T-cell (primary cell): ENCODE results near the gene PRRC1. TPM values are rescaled to one million over a fixed set of nuclear protein-coding genes. Genes with fewer than 3 reads are reported as not detected.

ENCODE experiments used
- ATAC-seq, 4 experiments: fragments of 200-7000 bp in 3 of 4; fragments of 150-1000 bp in 1 of 4; cut with Tn5 transposase; replicated peaks in 1 of 4; 1 replicate in 3 of 4; 2 replicates in 1 of 4; pipeline ENCODE4 v1.10.0; 2021; ENCODE audit warnings: moderate library complexity in 3 of 4, mild to moderate bottlenecking in 2 of 4, moderate number of reproducible peaks in 1 of 4
- CTCF ChIA-PET, 2 donors: fragments of 300-600 bp; sonication (Branson Sonifier 250); formaldehyde crosslinking; loops; one replicate each; lab custom pipeline; 2022; ENCODE audit warnings: antibody characterized with exemption in 2 of 2; lab: Charles Lee
- POLR2A ChIA-PET, 2 donors: fragments of 300-600 bp; sonication (Branson Sonifier 250); formaldehyde crosslinking; loops; one replicate each; lab custom pipeline; 2022; ENCODE audit warnings: antibody characterized with exemption in 2 of 2; lab: Charles Lee
- DNase-seq, 35 experiments: peaks; one replicate each; pipeline versions ENCODE4 v3.0.0 to v3.0.0-alpha.2; 2013 to 2023
- H3K27ac ChIP-seq: one replicate; pipeline ENCODE4 v1.5.1; 2013; ENCODE audit warnings: low read length
- H3K27me3 ChIP-seq, 2 experiments: replicated peaks in 1 of 2; 1 replicate in 1 of 2; 2 replicates in 1 of 2; pipeline versions ENCODE4 v1.6.1 to v1.7.0; 2013; ENCODE audit warnings: low read length in 1 of 2, mixed read lengths in 1 of 2; ENCODE audit not compliant: control insufficient read depth in 2 of 2, insufficient read depth in 2 of 2; ENCODE audit errors: extremely low read depth in 1 of 2
- H3K36me3 ChIP-seq, 2 donors: 1 replicate in 1 of 2; 2 replicates in 1 of 2; pipeline versions ENCODE4 v1.6.1 to v1.7.0; 2013; ENCODE audit warnings: low read length in 1 of 2; ENCODE audit not compliant: control insufficient read depth in 2 of 2, insufficient read depth in 1 of 2; ENCODE audit errors: extremely low read depth in 1 of 2
- H3K4me1 ChIP-seq, 2 experiments: 1 replicate in 1 of 2; 2 replicates in 1 of 2; pipeline versions ENCODE4 v1.6.1 to v1.7.0; 2013; ENCODE audit warnings: low read length in 2 of 2, mixed read lengths in 1 of 2; ENCODE audit not compliant: insufficient read depth in 2 of 2, control insufficient read depth in 1 of 2; ENCODE audit errors: extremely low read depth in 1 of 2
- H3K4me3 ChIP-seq, 2 donors: 1 replicate in 1 of 2; 2 replicates in 1 of 2; pipeline versions ENCODE4 v1.5.1 to v1.7.0; 2013; ENCODE audit warnings: mild to moderate bottlenecking in 2 of 2, low read length in 1 of 2, moderate library complexity in 1 of 2; ENCODE audit not compliant: control insufficient read depth in 1 of 2; ENCODE audit errors: extremely low read depth in 1 of 2
- H3K9me3 ChIP-seq: 2 replicates; pipeline ENCODE4 v1.7.0; 2013
- H3K27ac Mint-ChIP-seq, 2 donors: one replicate each; pipeline ENCODE4 v1.8.0; 2020 to 2021; ENCODE audit warnings: mild to moderate bottlenecking in 2 of 2, mixed read lengths in 2 of 2
- H3K27me3 Mint-ChIP-seq, 2 donors: one replicate each; pipeline ENCODE4 v1.8.0; 2021 to 2022; ENCODE audit warnings: mixed read lengths in 2 of 2
- H3K36me3 Mint-ChIP-seq: one replicate; pipeline ENCODE4 v1.8.0; 2021; ENCODE audit warnings: mixed read lengths
- H3K4me1 Mint-ChIP-seq, 3 donors: one replicate each; pipeline ENCODE4 v1.8.0; 2020 to 2022; ENCODE audit warnings: mixed read lengths in 3 of 3, mild to moderate bottlenecking in 1 of 3
- H3K4me3 Mint-ChIP-seq, 3 donors: one replicate each; pipeline ENCODE4 v1.8.0; 2020 to 2022; ENCODE audit warnings: mild to moderate bottlenecking in 3 of 3, mixed read lengths in 3 of 3, moderate library complexity in 3 of 3
- H3K9me3 Mint-ChIP-seq, 3 donors: one replicate each; pipeline ENCODE4 v1.8.0; 2020 to 2022; ENCODE audit warnings: mixed read lengths in 3 of 3
- WGBS: methylation state at CpG from one replicate; pipeline ENCODE4 v1.1.5; 2013; ENCODE audit warnings: missing lambda C conversion rate; ENCODE audit not compliant: insufficient coverage; 5-methylcytosine and 5-hydroxymethylcytosine counted together
- total RNA-seq, 35 experiments: library from RNA in 6 of 35; stranded (reverse) in 6 of 35; fragments of 120-200 nt in 1 of 35; gene quantifications; one replicate each; pipeline versions ENCODE4 v1.2.1 to v1.2.4 and lab custom pipeline; 2013 to 2026

The PRRC1 gene
- total RNA-seq, 5 donors from 2014 or later (not counting 1 experiment from before 2014, with no cell fraction given), result 38.9 to 51.6 (median 47.7) TPM

DNA sequence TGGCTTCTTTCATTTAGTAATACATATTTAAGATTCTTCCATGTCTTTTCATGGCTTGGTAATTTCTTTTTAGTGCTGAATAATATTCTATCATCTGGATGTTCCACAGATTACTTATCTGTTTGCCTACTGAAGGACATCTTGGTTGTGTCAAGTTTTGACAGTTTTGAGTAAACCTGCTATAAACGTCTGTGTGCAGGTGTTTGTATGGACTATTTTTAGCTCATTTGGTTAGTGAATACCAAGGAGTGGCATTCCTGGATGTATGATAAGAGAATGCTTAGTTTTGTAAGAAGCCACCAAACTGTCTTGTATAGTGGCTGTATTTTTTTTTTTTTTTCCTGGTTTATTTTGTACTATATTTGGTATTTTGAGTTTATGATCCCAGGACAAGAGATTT, 38.4 kb downstream of the PRRC1 start:
- Mint-ChIP-seq H3K4me3 (no peak overlapping the region), H3K9me3 (no peaks in the 10 kb centered on the region), H3K27ac (no peak overlapping the region), H3K27me3 (no peaks in the 10 kb centered on the region), H3K4me1 (no peaks in the 10 kb centered on the region), H3K36me3 (peaks cover 41% of the 10 kb centered on the region)
- H3K4me1 ChIP-seq, result no peaks in the 10 kb centered on the region
- H3K36me3 ChIP-seq, result peaks cover 0 to 25% of the 10 kb centered on the region in 2 donors
- ATAC-seq (no peak), DNase-seq (no peak)
- H3K27ac ChIP-seq, result no peak overlapping the region
- POLR2A ChIA-PET, result no interaction called here
- 67% methylated on average over 1 of the region's 1 CpG for WGBS
- no peaks in the 10 kb centered on the region for H3K27me3 ChIP-seq
- no peaks in the 10 kb centered on the region for H3K9me3 ChIP-seq
- CTCF ChIA-PET, result interaction anchor here (0.7 to 1.2 kb wide), 2 partner anchors 8 to 42 kb away, joined by 3 read pairs; no protein-coding TSS in a partner anchor
- no peak overlapping the region for H3K4me3 ChIP-seq

DNA sequence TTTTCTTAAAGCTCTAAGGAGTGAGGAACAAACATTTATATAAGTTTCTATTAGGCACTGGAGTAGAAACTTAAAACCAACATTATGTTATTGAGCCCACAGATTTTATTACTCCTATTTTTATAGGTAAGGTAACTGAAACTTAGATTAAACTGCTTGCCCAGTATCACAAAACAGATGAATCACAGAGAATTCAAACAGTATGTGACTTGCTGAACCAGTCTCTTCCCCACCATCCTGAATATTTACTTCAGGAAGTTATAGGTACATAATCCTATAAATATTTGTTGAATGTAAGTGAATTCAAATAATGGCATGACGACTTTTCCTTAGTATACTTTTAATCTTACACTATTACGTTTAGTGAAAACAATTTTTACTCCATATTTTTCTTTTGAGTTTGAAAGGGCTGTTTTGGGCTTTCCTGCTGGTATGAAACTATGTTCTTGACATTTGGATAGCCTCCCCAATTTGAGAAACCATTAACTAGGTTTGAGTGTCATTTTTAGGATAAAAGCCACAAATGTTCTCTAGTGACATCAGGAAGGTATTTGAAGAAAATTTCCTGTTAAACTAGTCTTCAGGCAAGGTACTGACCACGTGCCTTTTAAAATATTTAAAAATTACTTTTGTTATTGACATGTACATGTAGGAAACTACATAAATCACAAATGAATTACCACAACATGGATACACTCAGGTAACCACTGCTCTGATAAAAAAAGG, 39.3 kb downstream of the PRRC1 start:
- H3K27me3 ChIP-seq, result no peaks in the 10 kb centered on the region
- peaks cover 0 to 20% of the 10 kb centered on the region in 2 donors for H3K36me3 ChIP-seq
- Mint-ChIP-seq H3K4me1 (no peaks in the 10 kb centered on the region), H3K9me3 (no peaks in the 10 kb centered on the region), H3K4me3 (no peak overlapping the region), H3K27me3 (no peaks in the 10 kb centered on the region), H3K36me3 (peaks cover 36% of the 10 kb centered on the region), H3K27ac (no peak overlapping the region)
- DNase-seq (no peak), ATAC-seq (no peak)
- no peaks in the 10 kb centered on the region for H3K9me3 ChIP-seq
- no peaks in the 10 kb centered on the region for H3K4me1 ChIP-seq
- WGBS, result no CpG with 5 or more reads among the region's 3 CpGs
- ChIA-PET POLR2A (no interaction called here), CTCF (interaction anchor here in 1 of 2 donors (0.6 kb wide), 1 partner anchor 1215 kb away, joined by 3 read pairs; no protein-coding TSS in a partner anchor)
- no peak overlapping the region for H3K4me3 ChIP-seq
- no peak overlapping the region for H3K27ac ChIP-seq

DNA sequence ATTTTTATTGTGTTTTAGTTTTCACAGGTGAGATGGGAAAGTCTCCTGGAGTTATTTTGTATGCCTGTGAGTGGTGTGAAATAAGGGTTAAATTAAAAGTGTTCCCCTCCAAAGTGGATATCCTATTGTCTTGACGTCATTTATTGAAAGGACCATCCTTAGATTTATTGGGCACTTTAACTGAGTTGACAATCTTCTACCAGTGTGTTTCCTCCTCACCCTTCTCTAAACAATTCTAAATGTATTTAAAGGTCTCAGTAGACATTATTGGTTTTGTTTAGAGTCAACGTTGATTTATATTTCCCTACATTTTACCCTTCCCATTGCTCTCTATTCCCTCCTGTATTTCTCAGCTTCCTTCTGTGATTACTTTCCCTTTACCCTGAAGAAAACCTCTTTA, 40.8 kb downstream of the PRRC1 start:
- Mint-ChIP-seq H3K27ac (no peak overlapping the region), H3K4me3 (no peak overlapping the region), H3K4me1 (no peaks in the 10 kb centered on the region), H3K27me3 (no peaks in the 10 kb centered on the region), H3K9me3 (no peaks in the 10 kb centered on the region), H3K36me3 (peaks cover 26% of the 10 kb centered on the region)
- H3K4me1 ChIP-seq, result no peaks in the 10 kb centered on the region
- no peak overlapping the region for H3K27ac ChIP-seq
- no CpG with 5 or more reads among the region's 2 CpGs for WGBS
- no peaks in the 10 kb centered on the region for H3K9me3 ChIP-seq
- CTCF ChIA-PET, result no interaction called here
- no peak overlapping the region for H3K4me3 ChIP-seq
- DNase-seq (no peak), ATAC-seq (no peak)
- H3K36me3 ChIP-seq, result peaks cover 0 to 9% of the 10 kb centered on the region in 2 donors
- POLR2A ChIA-PET, result interaction anchor here in 1 of 2 donors (0.7 kb wide), 1 partner anchor 1557 kb away, joined by 4 read pairs; no protein-coding TSS in a partner anchor
- H3K27me3 ChIP-seq, result no peaks in the 10 kb centered on the region

DNA sequence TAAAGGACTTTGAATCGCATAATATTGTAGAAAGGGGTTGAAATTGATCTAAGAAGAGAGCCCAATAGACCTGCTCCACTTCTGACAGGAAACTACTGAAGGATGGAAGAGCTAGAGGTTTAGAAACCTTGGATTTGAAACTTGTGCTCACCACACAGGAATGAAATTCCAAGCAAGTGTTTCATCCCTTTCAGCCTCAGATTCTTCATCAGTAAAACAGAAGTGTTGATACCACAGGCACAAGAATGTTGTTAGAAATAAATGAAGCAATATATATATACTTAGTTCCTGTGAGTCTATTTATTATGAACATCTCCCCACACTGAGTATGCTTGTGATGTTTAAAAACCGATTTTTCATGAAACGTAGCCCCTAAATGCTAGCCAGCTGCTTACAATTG, 43.8 kb downstream of the PRRC1 start:
- H3K27me3 Mint-ChIP-seq, result peaks cover 0 to 9% of the 10 kb centered on the region in 2 donors
- WGBS, result 100% methylated on average over 1 of the region's 3 CpGs
- H3K36me3 Mint-ChIP-seq, result peaks cover 6% of the 10 kb centered on the region
- no peaks in the 10 kb centered on the region for H3K9me3 ChIP-seq
- no peak for ATAC-seq
- CTCF ChIA-PET, result no interaction called here
- H3K27ac Mint-ChIP-seq, result no peak overlapping the region
- no peak overlapping the region for H3K4me3 ChIP-seq
- no peak for DNase-seq
- H3K4me1 Mint-ChIP-seq, result no peaks in the 10 kb centered on the region
- POLR2A ChIA-PET, result no interaction called here
- no peak overlapping the region for H3K4me3 Mint-ChIP-seq
- no peaks in the 10 kb centered on the region for H3K9me3 Mint-ChIP-seq
- no peak overlapping the region for H3K27ac ChIP-seq
- no peaks in the 10 kb centered on the region for H3K4me1 ChIP-seq
- no peaks in the 10 kb centered on the region for H3K36me3 ChIP-seq
- no peaks in the 10 kb centered on the region for H3K27me3 ChIP-seq

DNA sequence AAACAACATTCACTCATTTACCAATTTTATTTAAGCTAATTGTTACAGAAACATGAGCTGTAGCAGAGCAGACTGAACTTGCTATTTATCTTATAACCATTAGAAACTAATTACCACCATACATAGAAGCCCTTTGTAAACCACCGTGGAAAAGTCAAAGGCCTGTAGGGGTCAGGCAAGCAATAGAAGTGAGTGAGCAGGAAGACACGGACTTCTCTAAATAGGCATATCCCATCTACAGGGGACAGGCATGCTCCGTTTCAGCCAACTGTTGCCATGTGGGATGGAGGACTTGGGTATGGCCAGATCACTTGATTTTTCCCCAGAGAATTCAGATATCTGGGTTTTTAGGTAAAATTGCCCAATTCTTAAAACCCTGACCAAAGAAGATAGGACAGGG, 44.8 kb downstream of the PRRC1 start:
- H3K9me3 ChIP-seq, result no peaks in the 10 kb centered on the region
- peaks cover 6% of the 10 kb centered on the region for H3K36me3 Mint-ChIP-seq
- no peak overlapping the region for H3K27ac ChIP-seq
- no peaks in the 10 kb centered on the region for H3K9me3 Mint-ChIP-seq
- DNase-seq (no peak), ATAC-seq (no peak)
- H3K27me3 Mint-ChIP-seq, result peaks cover 0 to 9% of the 10 kb centered on the region in 2 donors
- no peaks in the 10 kb centered on the region for H3K36me3 ChIP-seq
- H3K4me1 ChIP-seq, result no peaks in the 10 kb centered on the region
- no peak overlapping the region for H3K4me3 ChIP-seq
- no peaks in the 10 kb centered on the region for H3K4me1 Mint-ChIP-seq
- no peak overlapping the region for H3K27ac Mint-ChIP-seq
- H3K4me3 Mint-ChIP-seq, result no peak overlapping the region
- ChIA-PET POLR2A (no interaction called here), CTCF (interaction anchor here in 1 of 2 donors (0.6 kb wide), 1 partner anchor 917 kb away, joined by 3 read pairs; no protein-coding TSS in a partner anchor)
- H3K27me3 ChIP-seq, result no peaks in the 10 kb centered on the region
- no CpG with 5 or more reads among the region's 3 CpGs for WGBS

DNA sequence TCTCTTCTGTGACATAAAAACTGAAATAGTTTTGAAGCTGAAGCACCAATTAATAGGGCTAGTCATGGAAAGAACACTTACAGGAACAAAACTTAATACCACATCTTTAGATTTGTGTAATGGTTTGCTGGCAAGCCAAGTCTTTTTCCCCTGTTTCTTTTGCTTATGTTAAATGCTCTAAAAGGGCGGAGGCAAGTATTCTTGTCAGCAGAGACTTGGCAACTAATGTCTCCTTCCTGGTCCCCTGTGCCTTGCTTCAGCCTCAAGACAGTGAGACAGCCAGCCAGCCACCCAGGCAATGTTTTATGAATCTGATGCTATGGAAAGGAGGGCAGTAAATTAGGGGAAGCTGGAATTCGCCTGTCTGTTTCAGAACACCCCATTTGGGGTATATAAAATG, 45.7 kb downstream of the PRRC1 start:
- peaks cover 0 to 4% (median 2%) of the 10 kb centered on the region in 3 donors for H3K4me1 Mint-ChIP-seq
- ATAC-seq (no peak), DNase-seq (no peak)
- peaks cover 2 to 12% of the 10 kb centered on the region in 2 donors for H3K27me3 Mint-ChIP-seq
- H3K36me3 Mint-ChIP-seq, result peaks cover 6% of the 10 kb centered on the region
- H3K9me3 ChIP-seq, result no peaks in the 10 kb centered on the region
- ChIA-PET POLR2A (interaction anchor here in 1 of 2 donors (0.6 kb wide), 1 partner anchor 983 kb away, joined by 3 read pairs; no protein-coding TSS in a partner anchor), CTCF (interaction anchor here in 1 of 2 donors (0.9 to 1.4 kb wide), 2 partner anchors 8 to 627 kb away, joined by 3 read pairs; no protein-coding TSS in a partner anchor)
- H3K4me1 ChIP-seq, result no peaks in the 10 kb centered on the region
- no peaks in the 10 kb centered on the region for H3K9me3 Mint-ChIP-seq
- H3K4me3 Mint-ChIP-seq, result no peak overlapping the region
- no peak overlapping the region for H3K27ac Mint-ChIP-seq
- no peak overlapping the region for H3K4me3 ChIP-seq
- no peak overlapping the region for H3K27ac ChIP-seq
- no peaks in the 10 kb centered on the region for H3K36me3 ChIP-seq
- WGBS, result 62% methylated on average over 2 of the region's 2 CpGs
- no peaks in the 10 kb centered on the region for H3K27me3 ChIP-seq
